Stimulated activated CD8-positive, alpha-beta memory T cell treated with anti-CD3 and anti-CD28 coated beads, Interleukin-12 subunit alpha, Interleukin-12 subunit beta, amount 100 ng/mL, for 24 hours (primary cell): ENCODE measurements around the gene IL15.
"Not testable (repeated sequence)": the region's sequence is repeated elsewhere in the genome, so short reads cannot be mapped to it uniquely, and the experiment has no call there.

Experiments
- DNase-seq: peaks from one replicate; pipeline ENCODE4 v3.0.0-alpha.2; 2020; ENCODE audit errors: extremely low read depth

Gene IL15

DNA sequence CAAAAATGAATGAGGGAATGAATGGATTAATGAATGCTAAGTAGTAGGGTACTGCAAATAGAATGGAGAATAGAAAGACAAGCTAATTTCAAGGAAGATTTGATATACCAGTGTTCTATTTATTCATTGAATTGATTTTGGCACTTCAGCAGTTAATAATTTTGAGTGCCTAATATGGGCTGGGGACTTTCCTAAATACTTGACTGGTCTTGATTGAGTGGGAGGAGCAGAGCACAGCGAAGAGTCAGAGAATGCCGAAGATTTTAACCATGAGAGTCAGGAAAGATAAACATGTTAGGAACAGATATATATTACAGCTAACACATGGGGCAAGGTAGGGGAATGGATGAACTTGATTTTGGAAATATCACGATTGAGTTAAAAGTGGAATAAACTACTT, 10.6 kb downstream of the IL15 start:
- DNase-seq, result no peak

DNA sequence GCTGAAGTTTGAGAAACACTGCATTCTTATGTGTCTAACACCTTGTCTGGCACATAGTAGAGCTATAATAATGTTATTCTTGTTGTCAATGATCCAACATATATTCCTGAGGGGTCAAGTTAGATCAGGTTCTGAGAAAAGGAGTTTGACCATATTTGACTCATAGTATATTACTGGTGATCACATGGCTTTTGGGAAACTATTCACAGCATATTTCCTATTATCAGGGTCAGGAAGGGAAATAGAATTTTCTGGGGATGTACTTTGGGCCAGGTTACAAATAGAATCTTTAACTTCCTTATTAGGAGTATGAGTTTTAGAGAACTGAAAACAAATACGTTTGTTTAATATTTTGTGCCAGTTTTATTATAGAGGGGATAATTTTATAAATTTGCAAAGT, 11.6 kb downstream of the IL15 start:
- no peak for DNase-seq

DNA sequence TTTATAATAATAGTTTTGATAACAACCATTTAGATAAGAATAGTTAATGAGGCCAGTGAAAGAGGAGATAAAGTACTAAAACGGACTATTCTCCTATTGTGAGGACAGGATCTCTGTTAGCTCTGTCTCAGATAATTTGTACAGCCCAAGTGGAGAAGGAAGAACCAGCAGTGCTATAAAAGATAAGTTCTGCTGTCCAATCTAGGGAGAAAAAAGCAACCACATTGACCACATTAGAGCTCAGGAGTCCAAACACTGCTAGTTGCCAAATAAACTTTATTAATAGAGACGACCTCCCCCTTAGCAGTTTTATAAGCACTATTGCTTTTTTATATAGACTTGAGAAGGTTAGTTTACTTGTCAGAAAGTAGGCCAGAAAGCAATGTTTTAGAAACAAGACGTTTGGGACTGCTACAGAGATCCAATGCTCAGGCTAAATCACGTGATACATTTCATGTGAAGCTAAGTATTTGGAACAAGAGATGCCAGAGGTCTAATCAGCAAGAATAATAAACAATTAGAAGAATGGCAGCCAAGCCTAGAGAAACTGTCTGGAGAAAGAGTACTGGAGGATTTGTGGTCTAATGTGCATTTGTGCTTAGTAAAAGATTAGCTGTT, 15.9 kb downstream of the IL15 start:
- DNase-seq, result no peak

DNA sequence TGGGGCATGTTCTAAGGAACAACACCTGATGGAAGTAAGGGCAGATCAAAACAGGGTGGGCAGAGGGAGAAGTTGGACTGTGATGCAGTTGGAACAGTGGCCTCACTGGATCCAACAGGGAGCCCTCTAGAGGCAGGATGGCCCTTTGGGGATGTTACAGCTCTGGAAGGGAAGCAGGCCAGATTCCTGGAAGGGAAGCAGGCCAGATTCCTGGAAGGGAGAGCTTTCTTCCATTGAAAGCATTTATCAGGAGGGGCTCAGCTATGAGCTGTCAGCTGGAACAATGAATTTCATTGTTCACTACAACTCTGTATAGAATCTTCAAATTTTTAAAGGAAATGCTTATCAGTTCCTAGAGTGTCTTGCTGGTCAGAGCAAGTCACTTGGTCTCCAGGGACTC, 17.7 kb downstream of the IL15 start:
- DNase-seq, result no peak

- DNase-seq, result no peak
Observed at GRCh38 chr4:141656031-141656430, 19.6 kb downstream of the IL15 start.

- no peak for DNase-seq
Observed at GRCh38 chr4:141657550-141658250, 21.3 kb downstream of the IL15 start.

DNA sequence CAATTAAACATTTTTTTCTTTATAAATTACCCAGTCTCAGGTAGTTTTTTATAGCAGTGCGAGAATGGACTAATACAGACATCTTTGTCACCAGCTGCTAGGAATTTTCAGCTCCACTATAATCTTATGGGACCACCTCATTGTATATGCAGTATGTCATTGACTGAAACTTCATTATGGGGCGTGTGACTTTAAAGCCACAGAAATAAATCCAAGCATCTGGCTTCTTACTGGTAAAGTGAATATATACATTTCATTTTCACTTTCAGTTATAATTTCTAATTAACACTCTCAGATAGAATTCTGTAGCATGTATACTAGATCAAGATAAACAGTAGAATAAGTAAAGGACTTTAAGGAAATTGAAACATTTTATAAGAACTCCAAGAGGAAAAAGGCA, 21.9 kb downstream of the IL15 start:
- no peak for DNase-seq

DNA sequence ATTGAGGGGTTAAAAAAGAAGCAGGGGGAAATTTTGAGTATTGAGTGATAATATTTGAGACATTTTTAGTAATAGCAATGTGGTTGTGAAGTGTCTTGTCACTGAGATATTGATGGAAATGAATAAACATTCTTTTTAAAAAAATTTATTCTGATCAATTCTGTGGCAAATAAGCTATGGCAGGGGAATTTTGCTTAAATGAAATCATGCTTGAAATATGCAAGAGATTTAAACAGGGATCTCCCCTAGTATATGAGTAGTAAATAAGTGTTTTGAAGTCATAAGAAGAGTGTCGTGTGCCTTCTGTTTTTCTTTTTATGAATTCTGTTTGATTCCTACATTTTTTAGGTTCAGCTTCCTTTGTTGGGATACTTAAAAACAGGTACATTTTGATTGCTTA, 23.2 kb downstream of the IL15 start:
- DNase-seq, result no peak

DNA sequence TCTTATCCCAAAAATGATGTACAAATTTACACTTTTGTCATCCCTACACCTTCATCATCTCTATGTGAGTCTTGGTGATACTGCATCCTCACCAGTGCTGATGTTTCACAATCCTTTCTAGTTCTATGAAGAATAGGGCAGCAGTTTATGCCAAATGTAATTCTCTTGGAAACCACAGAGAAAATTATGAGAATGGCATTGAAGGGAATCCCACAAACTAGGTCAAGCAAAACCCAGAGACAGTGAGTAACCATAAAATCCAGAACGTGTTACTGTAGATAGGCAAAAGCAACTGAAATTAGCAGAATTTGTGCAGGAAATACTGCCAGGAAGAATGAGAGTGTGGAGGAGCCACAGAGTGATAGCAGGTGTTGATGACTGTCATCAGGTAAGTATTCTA, 24.5 kb downstream of the IL15 start:
- no peak for DNase-seq

- DNase-seq, result no peak
Observed at GRCh38 chr4:141668200-141668910, 32.0 kb downstream of the IL15 start.

DNA sequence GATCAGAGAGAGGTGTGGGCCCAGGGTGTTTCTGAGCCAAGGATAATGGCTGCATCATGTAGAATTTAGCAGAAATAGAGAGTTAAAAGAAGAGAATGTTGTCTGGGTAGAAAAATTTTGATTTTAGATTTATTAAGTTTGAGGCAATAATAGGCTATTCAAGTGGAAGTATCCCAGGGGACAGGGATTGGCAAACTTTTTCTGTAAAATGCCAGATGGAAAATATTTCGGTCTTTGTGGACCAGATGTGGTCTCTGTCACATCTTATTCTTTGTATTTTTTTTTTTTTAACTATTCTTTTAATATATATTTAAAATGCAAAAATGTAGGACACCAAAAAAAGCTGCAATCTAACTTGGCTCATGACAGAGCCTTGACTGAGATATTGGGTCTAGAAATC, 33.1 kb downstream of the IL15 start:
- no peak for DNase-seq

- DNase-seq, result no peak
Observed at GRCh38 chr4:141675384-141675783, 39.0 kb downstream of the IL15 start.

DNA sequence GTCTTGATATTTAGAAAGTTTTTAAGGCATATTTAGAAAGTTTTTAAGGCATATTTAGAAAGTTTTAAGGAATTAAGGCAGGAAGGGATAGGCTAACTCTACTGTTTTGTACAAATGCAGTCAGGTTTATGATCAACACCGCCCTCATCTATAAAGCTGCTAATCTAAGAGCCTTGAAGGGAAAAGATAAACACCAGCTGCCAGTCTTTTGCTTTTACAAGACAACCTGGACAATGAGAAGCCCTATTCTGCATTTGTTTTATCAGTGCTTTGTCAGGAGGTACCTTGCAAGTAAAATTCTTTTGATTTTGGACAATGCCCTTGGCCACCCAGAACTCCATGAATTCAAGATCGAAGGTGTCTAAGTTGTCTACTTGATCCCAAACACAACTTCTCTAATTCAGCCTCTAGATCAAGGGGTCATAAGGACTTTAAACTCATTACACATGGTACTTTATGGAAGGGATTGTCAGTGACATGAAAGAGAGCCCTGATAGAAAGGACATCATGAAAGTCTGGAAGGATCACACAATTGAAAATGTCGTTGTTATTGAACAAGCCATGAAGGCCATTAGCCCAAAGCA, 39.8 kb downstream of the IL15 start:
- no peak for DNase-seq

- DNase-seq, result no peak
Observed at GRCh38 chr4:141680060-141680459, 43.7 kb downstream of the IL15 start.

- DNase-seq, result no peak
Observed at GRCh38 chr4:141684785-141685184, 48.4 kb downstream of the IL15 start.

DNA sequence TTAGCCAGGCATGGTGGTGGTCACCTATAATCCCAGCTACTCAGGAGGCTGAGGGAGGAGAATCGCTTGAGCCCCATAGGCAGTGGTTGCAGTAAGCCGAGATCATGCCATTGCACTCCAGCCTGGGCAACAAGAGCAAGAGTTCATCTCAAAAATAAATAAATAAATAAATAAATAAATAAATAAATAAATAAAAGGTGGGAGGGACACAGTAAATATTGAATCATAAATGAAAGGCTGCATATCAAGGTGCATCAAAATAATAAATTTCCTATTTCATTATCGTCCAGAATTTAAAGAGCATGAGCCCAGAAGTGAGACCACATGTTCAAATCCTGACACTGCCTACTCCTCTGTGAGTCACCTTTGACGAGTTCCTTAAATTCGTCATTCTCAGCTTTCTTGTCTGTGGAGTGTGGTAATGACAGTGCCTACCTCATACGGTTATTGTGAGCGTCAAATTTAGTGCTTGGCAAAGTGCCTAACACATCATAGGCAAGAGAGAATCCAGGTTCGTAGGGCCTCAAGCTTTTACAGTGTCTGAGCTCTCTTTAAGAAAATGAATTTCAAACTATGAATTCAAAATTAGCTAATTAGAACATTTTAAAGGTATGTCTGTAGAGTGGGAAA, 49.9 kb downstream of the IL15 start:
- no peak for DNase-seq

GRCh38 chr4:141686879-141687278, 50.5 kb downstream of the IL15 start:
- DNase-seq, result no peak

- DNase-seq, result not testable (repeated sequence)
Observed at GRCh38 chr4:141689726-141690296, 53.4 kb downstream of the IL15 start.

GRCh38 chr4:141691247-141691646, 54.9 kb downstream of the IL15 start:
- not testable (repeated sequence) for DNase-seq

GRCh38 chr4:141692081-141692480, 55.7 kb downstream of the IL15 start:
- DNase-seq, result no peak

- no peak for DNase-seq
Observed at GRCh38 chr4:141697116-141697515, 60.7 kb downstream of the IL15 start.
